HepG2 (cell line): ENCODE results near the gene UFL1. TPM values are rescaled to one million over a fixed set of nuclear protein-coding genes. Genes with fewer than 3 reads are reported as not detected.
A peak's percentile ranks its signal among the peaks of the same experiment; 100 is the strongest.

Source experiments
- DNMT3B ChIP-seq: conservative IDR thresholded peaks from 2 replicates; pipeline ENCODE4 v1.6.1; 2016; ENCODE audit warnings: missing biosample characterization, control low read depth
- E2F1 ChIP-seq: sonication (generic); formaldehyde crosslinking; IDR thresholded peaks from 2 replicates; pipeline ENCODE4 v1.5.0; 2020; ENCODE audit warnings: missing genetic modification reagents
- FOSL2 ChIP-seq: sonication (generic); formaldehyde crosslinking; IDR thresholded peaks from 2 replicates; pipeline ENCODE4 v1.4.0; 2020; ENCODE audit warnings: missing genetic modification reagents
- IRF2 ChIP-seq: IDR thresholded peaks from 2 replicates; pipeline ENCODE4 v1.6.1; 2018; ENCODE audit warnings: missing genetic modification reagents, missing compliant biosample characterization
- KDM5B ChIP-seq: sonication (generic); formaldehyde crosslinking; IDR thresholded peaks from 2 replicates; pipeline ENCODE4 v1.4.0; 2020; ENCODE audit warnings: missing genetic modification reagents, mild to moderate bottlenecking, borderline replicate concordance
- PCBP1 ChIP-seq: fragments of 200-400 bp; formaldehyde crosslinking; IDR thresholded peaks from 2 replicates; pipeline ENCODE4 v1.6.1; 2017; ENCODE audit warnings: mild to moderate bottlenecking, low read depth, low read length, borderline replicate concordance
- RARG ChIP-seq: sonication (generic); formaldehyde crosslinking; IDR thresholded peaks from 2 replicates; pipeline ENCODE4 v1.4.0; 2020; ENCODE audit warnings: low read depth, mild to moderate bottlenecking, missing genetic modification reagents
- SUZ12 ChIP-seq: fragments of 150-350 bp; IDR thresholded peaks from 2 replicates; pipeline ENCODE4 v1.6.1; 2014; ENCODE audit warnings: low read depth, low read length
- TRIM24 ChIP-seq: sonication (generic); formaldehyde crosslinking; IDR thresholded peaks from 2 replicates; pipeline ENCODE4 v1.8.0; 2022; ENCODE audit warnings: mild to moderate bottlenecking, missing genetic modification reagents
- ZNF225 ChIP-seq: sonication (generic); formaldehyde crosslinking; IDR thresholded peaks from 2 replicates; pipeline ENCODE4 v1.4.0; 2020; ENCODE audit warnings: mild to moderate bottlenecking, missing genetic modification reagents
- ZNF276 ChIP-seq: sonication (generic); formaldehyde crosslinking; IDR thresholded peaks from 2 replicates; pipeline ENCODE4 v1.4.0; 2020; ENCODE audit warnings: mild to moderate bottlenecking, low read depth, missing genetic modification reagents
- ZNF329 ChIP-seq: sonication (generic); formaldehyde crosslinking; IDR thresholded peaks from 2 replicates; pipeline ENCODE4 v1.9.0; 2021; ENCODE audit warnings: low read depth, mild to moderate bottlenecking, missing genetic modification reagents
- ZNF460 ChIP-seq: sonication (generic); formaldehyde crosslinking; IDR thresholded peaks from 2 replicates; pipeline ENCODE4 v1.5.1; 2020; ENCODE audit warnings: missing genetic modification reagents, mild to moderate bottlenecking, borderline replicate concordance
- ZNF605 ChIP-seq: sonication (generic); formaldehyde crosslinking; IDR thresholded peaks from 2 replicates; pipeline ENCODE4 v1.8.0; 2022; ENCODE audit warnings: mild to moderate bottlenecking, missing genetic modification reagents
- ZNF678 ChIP-seq: sonication (generic); formaldehyde crosslinking; IDR thresholded peaks from 2 replicates; pipeline ENCODE4 v1.4.0; 2020; ENCODE audit warnings: mild to moderate bottlenecking, missing genetic modification reagents
- ZNF747 ChIP-seq: sonication (generic); formaldehyde crosslinking; IDR thresholded peaks from 2 replicates; pipeline ENCODE4 v1.8.1; 2023; ENCODE audit warnings: missing genetic modification reagents, mild to moderate bottlenecking, borderline replicate concordance
- ZNF749 ChIP-seq: sonication (generic); formaldehyde crosslinking; IDR thresholded peaks from 2 replicates; pipeline ENCODE4 v1.8.0; 2022; ENCODE audit warnings: mild to moderate bottlenecking, missing genetic modification reagents, moderate library complexity, borderline replicate concordance
- ZNF816 ChIP-seq: sonication (generic); formaldehyde crosslinking; IDR thresholded peaks from 2 replicates; pipeline ENCODE4 v1.8.0; 2022; ENCODE audit warnings: missing genetic modification reagents, mild to moderate bottlenecking, borderline replicate concordance
- polyA plus RNA-seq, 8 experiments: library from polyadenylated mRNA; depleted of rRNA in 3 of 8; stranded (reverse) in 7 of 8; unstranded in 1 of 8; fragments of >200 nt; fragmentation: Illumina TruSeq in 4 of 8; extraction: Trizol in 4 of 8; gene quantifications; 2 replicates each; pipeline versions ENCODE4 v1.2.1 to v1.2.3, GENCODE V29; 2011 to 2016; ENCODE audit warnings: low read depth in 4 of 8, missing spikeins in 1 of 8, mixed read lengths in 1 of 8; ENCODE audit not compliant: insufficient read depth in 1 of 8
- total RNA-seq, 5 experiments: library from RNA; depleted of rRNA; stranded (reverse); fragments of >200 nt; fragmentation: Illumina TruSeq; extraction: Trizol; gene quantifications; 2 replicates each; pipeline ENCODE4 v1.2.3, GENCODE V29; 2016; ENCODE audit warnings: low read depth in 1 of 5
- TF ChIP-seq, protein P1 (sequence below): IDR thresholded peaks from 2 replicates; pipeline ENCODE4 v1.4.0; 2020; ENCODE audit warnings: mild to moderate bottlenecking, missing genetic modification reagents

UFL1 gene
- total and polyA plus RNA-seq, 2 of the 13 experiments (the other 11 are each of a cell fraction or from before 2014, with no cell fraction given), result 8.8 to 24.7 TPM

GRCh38 chr6:96521644-96522464 is at the start of gene UFL1 (continued):
- TF ChIP-seq ZNF276 (peak; percentile 87; the same call in 1 of the 2 replicates), PCBP1 (0 out of 2 replicates have a peak, but pooled peaks have one; percentile 62), ZNF749 (CRISPR knock-in tag) (peak; percentile 93; the same call in 1 of the 2 replicates), ZNF460 (CRISPR knock-in tag) (peak; percentile 48; the same call in 1 of the 2 replicates), ZNF816 (CRISPR knock-in tag) (peak; percentile 97), ZNF225 (CRISPR knock-in tag) (peak; percentile 77; the same call in 1 of the 2 replicates), KDM5B (CRISPR knock-in tag) (peak; percentile 89; the same call in 1 of the 2 replicates), RARG (peak; percentile 82), IRF2 (CRISPR knock-in tag) (peak; percentile 78), TRIM24 (CRISPR knock-in tag) (0 out of 2 replicates have a peak, but pooled peaks have one; percentile 52), FOSL2 (CRISPR knock-in tag) (peak; percentile 58), DNMT3B (CRISPR knock-in tag) (peak; percentile 25; the same call in 1 of the 2 replicates), SUZ12 (no peak), ZNF605 (CRISPR knock-in tag) (peak; percentile 99), ZNF747 (peak; percentile 48; the same call in 1 of the 2 replicates), E2F1 (CRISPR knock-in tag) (peak; percentile 72; the same call in 1 of the 2 replicates), ZNF678 (CRISPR knock-in tag) (0 out of 2 replicates have a peak, but pooled peaks have one; percentile 61), ZNF329 (CRISPR knock-in tag) (0 out of 2 replicates have a peak, but pooled peaks have one; percentile 45)
- TF ChIP-seq, protein P1, sequence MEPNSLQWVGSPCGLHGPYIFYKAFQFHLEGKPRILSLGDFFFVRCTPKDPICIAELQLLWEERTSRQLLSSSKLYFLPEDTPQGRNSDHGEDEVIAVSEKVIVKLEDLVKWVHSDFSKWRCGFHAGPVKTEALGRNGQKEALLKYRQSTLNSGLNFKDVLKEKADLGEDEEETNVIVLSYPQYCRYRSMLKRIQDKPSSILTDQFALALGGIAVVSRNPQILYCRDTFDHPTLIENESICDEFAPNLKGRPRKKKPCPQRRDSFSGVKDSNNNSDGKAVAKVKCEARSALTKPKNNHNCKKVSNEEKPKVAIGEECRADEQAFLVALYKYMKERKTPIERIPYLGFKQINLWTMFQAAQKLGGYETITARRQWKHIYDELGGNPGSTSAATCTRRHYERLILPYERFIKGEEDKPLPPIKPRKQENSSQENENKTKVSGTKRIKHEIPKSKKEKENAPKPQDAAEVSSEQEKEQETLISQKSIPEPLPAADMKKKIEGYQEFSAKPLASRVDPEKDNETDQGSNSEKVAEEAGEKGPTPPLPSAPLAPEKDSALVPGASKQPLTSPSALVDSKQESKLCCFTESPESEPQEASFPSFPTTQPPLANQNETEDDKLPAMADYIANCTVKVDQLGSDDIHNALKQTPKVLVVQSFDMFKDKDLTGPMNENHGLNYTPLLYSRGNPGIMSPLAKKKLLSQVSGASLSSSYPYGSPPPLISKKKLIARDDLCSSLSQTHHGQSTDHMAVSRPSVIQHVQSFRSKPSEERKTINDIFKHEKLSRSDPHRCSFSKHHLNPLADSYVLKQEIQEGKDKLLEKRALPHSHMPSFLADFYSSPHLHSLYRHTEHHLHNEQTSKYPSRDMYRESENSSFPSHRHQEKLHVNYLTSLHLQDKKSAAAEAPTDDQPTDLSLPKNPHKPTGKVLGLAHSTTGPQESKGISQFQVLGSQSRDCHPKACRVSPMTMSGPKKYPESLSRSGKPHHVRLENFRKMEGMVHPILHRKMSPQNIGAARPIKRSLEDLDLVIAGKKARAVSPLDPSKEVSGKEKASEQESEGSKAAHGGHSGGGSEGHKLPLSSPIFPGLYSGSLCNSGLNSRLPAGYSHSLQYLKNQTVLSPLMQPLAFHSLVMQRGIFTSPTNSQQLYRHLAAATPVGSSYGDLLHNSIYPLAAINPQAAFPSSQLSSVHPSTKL (CRISPR knock-in tag), result peak; percentile 55; the same call in 1 of the 2 replicates
